NCI-H2171 (cell line): Measurements from ENCODE around the gene SH3PXD2A.
"Not testable (repeated sequence)": the region's sequence is repeated elsewhere in the genome, so short reads cannot be mapped to it uniquely, and the experiment has no call there.

Experiments used
- DNase-seq: peaks from one replicate; lab custom pipeline; 2025; lab: John Stamatoyannopoulos, UW

The SH3PXD2A gene

DNA sequence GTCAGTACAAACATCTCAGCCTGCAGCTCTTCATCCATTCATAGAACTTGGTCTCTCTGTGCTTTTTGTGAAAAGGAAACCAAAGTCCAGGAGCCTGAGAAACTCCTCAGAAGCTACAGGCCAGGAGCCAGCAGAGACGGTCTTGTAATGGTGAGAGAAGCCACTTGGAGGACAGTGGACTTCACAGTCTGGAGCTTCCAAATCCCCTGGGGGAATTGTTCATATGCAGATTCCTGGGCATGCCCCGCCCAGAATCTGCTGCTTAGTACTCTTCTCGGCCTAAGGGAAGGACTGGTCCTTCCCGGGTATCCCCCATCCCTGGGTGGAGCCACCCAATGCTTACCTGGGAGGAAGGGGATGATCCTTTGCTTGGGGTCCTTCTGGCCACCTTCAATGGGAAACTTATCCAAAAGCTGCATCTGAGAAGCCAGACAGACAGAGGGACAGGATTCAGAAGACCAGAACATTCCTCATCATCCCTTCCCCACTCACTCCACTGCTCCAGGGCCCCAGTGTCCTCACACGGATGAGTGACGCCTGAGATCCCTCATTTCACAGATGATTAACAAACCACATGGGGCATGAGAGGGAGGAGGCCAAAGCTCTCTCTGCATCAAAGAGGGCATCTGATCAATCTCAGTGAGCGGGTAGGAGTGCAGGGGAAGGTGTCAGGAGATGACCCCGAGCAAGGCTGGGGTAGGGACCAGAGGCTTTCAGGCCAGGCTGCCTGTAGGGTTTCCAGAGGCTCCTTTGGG lies 88.4 kb downstream of the SH3PXD2A start:
- DNase-seq, result no peak

DNA sequence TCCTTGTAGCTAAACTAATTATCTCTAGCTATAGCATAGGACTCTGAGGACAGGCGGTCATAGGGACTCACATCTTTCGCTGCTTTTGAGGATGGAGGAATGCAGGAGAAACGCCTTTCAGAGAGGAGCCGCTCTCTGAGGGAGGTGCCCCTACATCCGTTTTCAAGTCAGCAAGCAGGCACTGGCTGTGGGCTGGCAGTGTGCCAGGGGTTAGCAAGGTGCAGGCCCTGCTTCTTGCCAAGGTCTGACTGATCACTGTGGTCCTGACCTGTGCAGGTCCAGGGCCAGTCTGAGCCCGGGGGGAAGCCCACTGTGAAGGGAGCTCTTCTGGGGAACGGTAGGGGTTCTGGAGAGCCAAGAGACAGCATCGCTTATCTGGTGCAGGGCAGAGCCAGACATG lies 89.4 kb downstream of the SH3PXD2A start:
- DNase-seq, result no peak

DNA sequence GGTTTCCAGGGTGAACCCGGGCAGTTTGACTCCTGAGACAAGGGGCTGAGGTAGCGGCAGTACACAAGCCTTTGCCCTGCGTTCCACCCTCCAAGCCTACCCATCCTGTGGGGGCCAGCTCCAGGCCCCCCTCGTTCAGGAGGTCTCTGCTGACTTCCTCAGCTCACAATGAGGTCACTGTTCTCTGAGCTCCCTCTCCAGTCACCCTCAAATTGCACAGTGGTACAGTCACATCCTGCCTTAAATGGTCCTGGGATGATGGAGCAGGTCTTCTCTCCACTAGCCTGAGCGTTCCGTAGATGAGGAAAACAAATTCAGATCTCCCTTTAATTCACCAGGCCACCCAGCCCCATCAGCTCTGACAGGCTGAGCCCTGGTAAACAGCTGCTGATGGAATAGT lies 90.2 kb downstream of the SH3PXD2A start:
- no peak for DNase-seq

DNA sequence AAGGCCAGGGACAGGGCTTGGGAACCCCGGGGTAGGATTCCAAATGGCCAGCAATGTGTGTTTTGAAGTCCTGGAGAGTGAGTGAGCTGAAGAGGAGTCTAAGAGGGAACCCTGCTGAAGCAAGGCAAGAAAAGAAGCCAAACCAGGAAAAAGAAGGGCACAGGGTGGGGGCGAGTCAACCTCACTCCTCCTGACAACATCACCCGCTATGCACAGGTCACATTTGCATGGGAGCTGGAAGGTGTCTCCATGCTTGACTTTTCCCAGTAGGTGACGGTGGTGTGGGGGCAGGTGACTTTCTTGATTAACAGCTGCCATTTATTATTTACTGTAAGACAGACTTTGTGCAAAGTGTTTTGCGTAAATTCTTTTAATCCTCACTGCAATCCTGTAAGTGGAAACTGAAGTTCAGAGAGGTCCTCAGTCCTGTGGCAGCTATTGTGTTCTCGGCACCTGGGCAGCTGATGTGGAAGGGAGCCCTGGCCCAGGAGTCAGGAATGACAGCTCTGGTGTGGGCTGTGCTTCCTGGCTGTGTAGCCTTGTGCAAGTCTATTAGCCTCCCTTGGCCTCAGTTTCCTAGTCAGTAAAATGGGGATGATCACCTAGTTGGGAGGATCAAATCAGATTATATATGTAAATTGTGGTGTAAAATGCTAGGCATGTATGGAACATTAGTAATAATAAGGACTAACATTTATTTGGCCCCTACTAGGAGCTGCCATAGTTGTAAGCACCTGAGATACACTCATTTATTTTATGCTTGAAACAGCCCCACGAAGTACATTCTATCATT lies 90.9 kb downstream of the SH3PXD2A start:
- no peak for DNase-seq

DNA sequence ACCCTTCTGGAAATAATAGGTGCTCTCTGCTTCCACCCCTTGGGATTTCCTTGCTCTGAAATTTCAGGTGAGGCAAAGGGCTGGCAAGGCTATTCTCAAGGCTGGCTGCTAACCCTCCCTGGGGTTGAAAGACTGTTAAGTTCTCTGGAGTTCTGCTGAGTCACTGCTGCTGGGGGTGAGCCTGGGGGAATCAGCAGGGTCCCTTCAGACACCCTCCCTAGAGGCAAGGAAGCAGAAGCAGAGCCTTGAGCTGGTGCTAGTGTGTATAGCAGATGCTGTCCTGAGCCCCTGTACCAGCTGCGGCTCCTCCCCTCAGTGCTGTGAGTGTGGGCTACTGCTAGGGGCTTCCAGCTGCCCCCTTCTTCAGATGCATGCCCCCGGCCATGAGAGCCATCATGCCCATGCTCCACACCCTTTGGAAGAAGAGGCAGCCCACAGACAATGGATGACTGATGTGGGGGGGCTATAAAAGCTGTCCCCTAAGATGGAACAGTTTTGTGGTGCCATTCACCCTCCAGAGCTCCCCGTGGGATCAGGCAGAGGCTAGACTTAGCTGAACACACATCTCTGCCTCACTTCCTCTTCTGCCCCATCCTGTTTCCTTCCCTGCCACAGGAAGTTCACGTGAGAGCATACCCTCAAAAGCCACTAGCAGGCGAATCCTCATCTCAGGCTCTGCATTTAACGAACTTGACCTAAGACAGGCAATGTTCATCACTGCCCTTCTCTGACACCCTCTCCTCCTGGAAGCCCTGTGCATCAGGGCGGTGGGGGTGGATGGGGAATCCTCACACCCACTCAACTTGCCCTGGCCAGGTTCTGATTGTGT lies 91.8 kb downstream of the SH3PXD2A start:
- DNase-seq, result peak; percentile 35

DNA sequence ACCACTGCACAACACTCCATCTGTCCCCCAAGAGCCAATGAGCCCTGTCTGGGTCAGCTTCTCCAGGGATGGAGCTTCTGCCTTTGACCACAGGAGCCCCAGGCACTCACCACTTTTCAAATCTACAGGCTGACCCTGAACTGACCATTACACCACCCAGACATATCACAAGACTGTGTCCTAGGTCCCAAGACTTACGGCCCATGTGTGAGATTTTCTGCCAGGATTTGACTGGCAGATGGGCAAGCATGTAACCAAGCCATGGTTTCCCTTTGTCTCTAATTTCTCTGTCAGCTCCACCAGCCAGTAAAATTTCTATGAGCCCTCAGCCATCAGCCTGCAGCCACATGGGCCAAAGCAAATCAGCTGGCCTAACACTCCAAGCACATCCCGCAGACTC lies 92.5 kb downstream of the SH3PXD2A start:
- DNase-seq, result no peak

DNA sequence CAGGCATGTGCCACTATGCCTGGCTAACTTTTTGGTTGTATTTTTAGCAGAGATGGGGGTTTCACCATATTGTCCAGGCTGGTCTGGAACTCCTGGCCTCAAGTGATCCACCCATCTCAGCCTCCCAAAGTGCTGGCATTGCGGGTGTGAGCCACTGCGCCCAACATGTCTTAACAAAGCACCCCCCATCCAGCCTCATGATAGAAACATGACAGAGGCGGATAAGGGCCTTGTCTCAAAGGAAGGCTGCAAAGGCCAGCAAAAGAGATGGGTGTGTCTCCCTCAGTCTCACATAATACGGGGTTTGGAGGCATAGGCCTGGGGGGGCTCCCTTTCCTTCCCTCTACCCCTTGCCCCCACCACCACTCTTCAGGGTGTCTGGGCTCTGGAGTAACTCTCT lies 93.2 kb downstream of the SH3PXD2A start:
- no peak for DNase-seq

DNA sequence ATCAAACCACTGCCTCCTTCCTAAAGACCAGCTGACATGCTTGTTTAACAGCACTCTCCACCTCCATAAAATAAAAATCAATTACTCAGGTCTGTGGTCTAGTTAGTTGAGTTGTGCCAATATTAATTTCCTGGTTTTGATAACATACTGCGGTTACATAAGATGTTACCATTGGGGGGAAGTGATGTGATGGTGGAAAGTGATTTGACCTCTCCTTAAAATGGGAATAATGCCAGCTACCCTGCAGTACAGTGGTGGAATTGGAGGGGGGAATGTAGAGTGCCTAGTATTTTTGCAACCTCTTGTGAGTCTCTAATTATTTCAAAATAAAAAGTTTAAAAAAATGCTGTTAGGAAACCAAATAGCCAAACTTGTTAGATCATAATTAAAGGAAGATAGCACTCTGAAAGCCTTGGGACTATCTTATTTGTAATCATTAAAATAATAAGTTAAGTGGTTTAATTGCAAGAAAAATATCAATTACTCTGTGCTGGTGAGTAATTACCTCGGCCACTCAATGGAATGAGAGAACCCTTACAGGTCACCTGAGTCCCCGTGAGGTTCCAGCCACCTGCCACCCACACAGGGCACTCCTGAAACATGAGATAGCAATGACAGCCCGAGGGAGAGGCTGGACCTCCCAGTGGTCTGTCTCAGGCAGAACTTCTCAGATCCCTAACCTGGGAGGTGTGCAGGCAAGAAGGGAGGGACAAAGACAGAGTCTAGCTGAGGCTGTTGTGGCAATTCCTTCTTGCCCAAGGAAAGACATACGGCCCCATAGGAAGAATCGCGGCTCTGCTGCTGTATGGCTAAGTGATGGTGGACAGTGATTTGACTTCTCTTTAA lies 94.1 kb downstream of the SH3PXD2A start:
- no peak for DNase-seq

DNA sequence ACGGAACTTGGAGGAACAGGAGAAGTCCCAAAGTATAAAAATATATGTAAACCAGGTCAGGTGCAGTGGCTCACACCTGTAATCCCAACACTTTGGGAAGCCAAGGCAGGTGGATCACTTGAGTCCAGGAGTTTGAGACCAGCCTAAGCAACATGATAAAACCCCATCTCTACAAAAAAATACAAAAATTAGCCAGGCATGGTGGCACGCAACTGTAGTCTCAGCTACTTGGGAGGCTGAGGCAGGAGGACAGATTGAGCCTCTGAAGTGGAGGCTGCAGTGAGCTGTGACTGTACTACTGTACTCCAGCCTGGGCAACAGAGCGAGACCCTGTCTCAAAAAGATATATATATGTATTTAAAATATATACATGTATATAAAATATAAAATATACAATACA lies 95.1 kb downstream of the SH3PXD2A start:
- DNase-seq, result not testable (repeated sequence)

DNA sequence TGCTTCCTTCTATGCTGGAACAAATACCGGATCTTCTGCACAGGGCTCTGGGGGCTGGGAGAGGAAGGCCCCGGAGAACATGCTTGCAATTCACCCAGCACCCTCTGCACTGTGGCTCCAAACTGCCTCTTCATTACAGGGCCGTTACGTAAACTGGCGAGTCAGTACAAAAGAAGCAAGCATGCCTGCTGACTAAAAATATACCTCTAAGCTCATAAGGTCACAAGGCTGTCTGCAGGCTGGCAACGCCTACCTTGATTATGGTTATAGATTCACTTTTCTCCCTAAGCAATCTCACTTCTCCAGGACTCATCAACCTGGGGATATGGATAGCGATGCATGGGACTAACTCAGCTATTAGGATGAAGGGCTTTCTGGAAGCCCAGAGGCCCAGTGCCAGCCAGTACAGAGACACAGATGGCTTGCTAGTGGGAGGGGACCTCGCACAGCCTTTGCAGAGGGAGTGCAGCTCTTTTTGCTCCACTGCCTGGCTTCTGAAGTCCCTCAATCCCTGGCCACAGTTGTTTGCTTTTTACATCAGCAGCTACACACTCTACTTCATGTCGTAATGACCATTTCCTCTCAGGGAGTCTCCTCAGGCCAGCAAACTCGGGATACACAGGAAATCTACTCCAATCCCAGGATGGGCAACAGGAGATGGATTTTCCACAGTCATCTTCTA lies 96.1 kb downstream of the SH3PXD2A start:
- DNase-seq, result peak; percentile 17

DNA sequence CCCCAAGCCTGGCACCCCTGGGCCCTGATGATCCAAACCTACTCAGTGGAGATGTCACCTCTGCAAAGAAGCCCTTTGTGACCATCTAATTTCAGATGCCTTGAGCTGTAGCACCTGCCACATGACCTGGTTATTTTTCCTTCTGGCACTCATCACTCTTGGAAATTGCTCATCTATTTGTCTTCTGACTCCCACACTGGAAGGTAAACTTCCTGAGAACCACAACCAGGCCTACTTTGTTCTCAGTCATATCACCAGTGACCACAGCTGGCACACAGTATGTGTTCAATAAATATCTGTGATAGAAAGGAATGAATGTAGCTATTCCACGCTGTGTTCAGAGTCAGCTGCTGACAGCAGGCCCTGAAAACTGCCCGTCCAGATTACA lies 97.1 kb downstream of the SH3PXD2A start:
- no peak for DNase-seq

DNA sequence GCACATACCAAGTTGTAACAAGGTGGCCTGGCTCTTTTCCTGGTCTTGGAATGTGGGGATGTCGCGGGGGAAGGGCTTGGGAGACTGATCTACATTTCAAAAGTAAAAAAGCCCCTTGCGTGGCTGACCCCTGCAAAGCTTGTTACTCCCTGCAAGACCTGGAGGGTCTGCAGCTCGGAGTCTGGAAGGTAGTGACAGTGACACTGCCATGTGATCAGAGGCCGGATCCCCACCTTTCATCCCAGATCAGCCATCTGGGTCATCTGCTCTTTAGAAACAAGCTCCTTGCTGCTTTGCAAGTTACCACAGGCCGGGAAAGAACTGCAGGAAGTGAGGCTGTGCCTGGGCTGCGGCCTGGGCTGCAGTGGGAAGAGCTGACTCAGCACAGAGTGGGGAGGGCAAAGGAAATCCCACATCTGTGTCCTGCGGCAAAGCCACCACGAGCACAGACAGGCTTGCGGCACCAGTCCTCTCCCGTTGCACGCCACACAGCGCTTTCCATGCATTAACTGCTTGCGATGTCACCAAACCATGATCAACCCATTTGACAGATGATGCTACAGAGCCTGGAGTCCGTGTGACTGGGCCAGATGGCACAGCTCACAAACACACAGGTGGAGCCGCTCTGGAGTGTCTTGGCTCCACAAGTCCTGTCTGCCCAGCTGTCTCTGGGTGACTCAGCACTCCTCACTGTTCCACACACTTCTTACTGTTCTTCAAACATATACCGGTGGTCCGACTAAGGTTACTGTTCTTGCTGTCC lies 97.7 kb downstream of the SH3PXD2A start:
- DNase-seq, result no peak

DNA sequence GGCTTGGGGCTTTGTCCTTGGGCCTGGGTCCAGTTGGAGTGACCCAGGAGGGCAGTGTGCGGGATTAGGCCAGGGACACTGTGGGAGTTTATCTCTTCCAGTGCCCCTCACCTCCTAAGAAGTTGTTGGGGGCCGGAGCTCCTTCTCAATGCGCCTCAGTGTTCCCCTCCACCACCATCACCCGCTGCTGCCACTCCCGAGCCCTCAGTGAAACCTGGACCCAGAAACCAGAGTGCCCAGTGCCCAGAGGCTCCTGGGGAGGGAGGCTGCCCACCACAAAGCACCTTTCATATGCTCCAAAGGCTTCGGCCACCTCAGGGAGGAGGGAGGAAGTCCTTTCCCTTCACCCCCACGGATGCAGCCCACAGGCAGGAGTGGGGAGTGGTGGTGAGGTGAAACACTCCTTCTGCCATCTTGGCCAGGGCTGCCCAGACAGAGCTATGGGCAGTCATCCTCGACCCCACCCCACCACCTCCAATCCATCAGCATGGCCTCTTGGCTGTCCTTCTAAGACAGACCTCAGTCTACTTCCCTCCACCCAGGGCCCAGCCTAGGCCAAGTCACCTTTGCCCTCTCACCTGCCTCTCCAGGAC lies 99.0 kb downstream of the SH3PXD2A start:
- no peak for DNase-seq

DNA sequence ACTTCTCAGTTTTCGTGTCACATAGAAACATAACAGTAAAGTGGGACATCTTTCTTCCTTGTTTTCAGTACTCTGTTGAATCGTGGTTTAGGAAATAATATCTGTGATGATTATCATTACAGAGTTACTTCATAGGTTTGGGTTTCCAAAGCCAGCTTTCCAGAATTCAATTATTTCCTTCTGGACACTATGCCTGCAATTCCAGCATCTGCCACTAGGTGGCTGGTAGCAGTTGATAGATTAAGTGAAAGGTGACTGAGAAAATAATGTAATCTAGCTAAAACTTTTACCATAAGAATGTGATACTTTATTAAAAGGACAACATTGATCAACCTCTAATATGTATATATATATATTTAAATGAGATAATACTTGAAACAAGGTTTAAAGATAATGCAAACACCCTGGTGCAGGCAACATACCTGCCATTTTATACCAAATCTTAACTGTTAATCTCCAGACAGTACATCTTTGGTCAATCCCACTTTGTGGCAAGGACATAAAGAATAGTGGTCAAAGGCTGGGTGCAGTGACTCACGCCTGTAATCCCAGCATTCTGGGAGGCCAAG lies 102.6 kb downstream of the SH3PXD2A start:
- no peak for DNase-seq

DNA sequence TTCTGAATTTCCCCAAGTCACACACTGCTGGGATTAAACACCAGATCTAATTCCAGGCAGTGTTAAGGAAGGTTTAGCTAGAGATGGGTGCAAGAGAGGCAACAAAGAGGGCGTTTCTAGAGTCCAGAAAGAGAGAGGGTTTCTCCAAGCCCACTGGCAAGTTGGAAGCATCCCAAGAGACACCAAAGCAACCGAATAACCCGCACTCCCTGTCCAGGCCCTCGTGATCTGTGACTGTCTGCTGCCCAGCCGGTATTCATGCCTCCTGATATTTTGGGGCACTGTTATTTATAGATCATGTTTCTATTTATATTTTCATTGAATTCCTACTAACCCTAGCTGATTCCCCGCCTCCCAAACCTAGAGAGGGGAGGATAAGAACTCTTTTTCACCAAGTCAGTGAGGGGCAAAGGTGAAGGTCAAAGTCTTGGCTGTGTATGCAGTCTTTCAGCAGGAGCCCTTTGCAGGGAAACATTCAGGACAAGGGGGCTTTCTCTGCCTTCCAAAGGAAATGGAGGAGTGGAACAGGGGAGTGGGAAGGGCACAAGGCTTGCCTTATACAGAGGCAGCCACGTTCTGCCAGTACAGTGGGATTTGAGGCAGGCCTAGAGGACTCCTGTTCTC lies 103.6 kb downstream of the SH3PXD2A start:
- DNase-seq, result no peak

DNA sequence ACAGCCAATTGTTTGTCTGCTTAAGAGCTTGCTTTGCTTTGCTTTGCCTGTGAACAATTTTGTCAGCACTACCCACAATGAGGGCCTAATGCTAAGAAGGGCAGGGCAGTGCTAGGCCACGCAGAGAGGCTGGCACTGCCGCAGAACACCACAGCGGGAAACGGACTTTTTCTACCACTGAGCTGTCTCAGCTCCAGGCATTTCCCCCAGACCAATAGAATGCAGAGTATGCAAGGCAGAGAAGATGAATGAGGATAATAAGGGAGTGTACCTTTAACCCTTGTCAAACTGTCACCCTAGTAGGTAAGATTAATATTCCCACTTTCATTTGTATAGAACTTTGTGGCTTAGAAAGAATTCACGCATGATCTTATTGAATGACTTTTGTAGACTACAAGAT lies 104.5 kb downstream of the SH3PXD2A start:
- no peak for DNase-seq

DNA sequence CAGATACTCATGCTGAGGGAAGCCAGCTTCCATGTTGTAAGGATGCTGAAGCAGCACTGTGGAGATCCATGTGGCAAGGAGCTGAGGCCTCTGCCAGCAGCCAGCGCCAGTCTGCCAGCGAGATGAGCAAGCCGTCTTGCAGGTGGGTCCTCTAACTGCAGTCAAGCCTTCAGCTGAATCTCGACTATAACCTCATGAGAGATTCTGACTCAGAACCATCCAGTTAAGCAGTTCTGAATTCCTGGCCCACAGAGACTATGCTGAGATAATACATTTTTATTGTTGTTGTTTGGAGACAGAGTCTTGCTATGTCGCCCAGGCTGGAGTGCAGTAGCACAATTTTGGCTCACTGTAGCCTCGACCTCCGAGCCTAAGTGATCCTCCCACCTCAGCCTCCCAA lies 105.6 kb downstream of the SH3PXD2A start:
- DNase-seq, result no peak

DNA sequence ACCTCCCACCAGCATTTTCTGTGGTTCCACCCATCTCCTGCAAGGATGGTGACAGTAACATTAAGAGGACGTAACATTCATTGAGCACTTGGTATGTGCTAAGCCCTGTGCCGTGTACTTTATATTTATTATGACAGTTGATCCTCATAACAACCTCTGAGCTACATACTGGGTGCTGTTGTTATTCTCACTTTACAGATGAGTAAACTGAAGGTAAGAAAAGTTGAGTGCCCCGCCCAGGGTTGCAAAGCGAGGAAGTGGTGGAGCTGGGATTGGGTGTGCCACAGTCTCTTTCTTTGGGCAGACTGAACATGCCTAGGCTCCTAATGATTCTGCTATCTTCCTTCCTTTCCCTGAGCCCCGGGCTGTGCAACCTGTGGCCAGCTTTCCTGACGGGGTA lies 107.4 kb downstream of the SH3PXD2A start:
- DNase-seq, result no peak

DNA sequence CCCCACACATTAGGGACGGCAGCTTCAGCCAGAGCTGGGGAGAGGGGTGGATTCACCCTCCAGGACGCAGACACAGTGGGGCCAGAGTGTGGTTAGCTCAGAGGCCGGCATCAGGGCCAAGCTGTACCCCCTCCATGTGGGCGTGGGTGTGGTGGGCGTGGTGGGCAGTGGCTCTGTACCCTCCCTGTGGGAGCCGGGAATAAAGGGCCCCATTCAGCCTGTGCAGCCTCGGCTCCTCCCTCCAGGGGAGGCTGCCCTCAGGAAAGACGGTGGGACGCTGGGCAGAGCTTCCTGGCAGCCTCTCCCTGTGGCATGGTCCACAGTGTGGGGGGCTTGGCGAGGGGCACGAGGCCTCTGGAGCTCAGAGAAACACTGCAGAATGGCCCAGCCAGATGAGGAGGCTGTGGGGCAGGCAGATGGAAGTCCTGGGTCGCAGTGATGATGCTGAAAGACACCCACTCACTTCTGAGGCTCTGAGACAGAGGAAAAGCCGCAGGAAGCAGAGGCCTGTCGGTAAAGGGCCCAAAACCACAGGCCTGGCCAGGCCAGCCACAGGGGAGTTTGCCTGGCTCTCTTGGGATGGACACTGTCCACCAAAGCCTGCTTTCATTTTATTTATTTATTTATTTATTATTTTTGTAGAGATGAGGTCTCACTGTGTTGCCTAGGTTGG lies 108.0 kb downstream of the SH3PXD2A start:
- no peak for DNase-seq
